Ramos (cell line): ENCODE measurements around the gene VWCE.

Source experiments
- in situ Hi-C: fragments of 300-500 bp; cut with MboI; formaldehyde crosslinking; loops from one replicate; pipeline ENCODE4 v1.14.3; 2022; ENCODE audit warnings: low sequenced_read_pairs; ENCODE audit not compliant: unreplicated experiment

Gene VWCE

GRCh38 chr11:61329871-61330270 lies 34.8 kb upstream of the VWCE start:
- in situ Hi-C loops = no loop called here

GRCh38 chr11:61328351-61328750 lies 33.2 kb upstream of the VWCE start:
- in situ Hi-C loops = no loop called here

GRCh38 chr11:61327669-61328071 lies 32.6 kb upstream of the VWCE start:
- in situ Hi-C loops = no loop called here

GRCh38 chr11:61325649-61326414 lies 30.7 kb upstream of the VWCE start:
- in situ Hi-C loops = no loop called here

GRCh38 chr11:61315260-61315659 lies 20.1 kb upstream of the VWCE start:
- in situ Hi-C loops = no loop called here

- in situ Hi-C loops = no loop called here
These were observed 15.6 kb upstream of the VWCE start for GRCh38 chr11:61310749-61311148.

GRCh38 chr11:61309739-61310138 lies 14.6 kb upstream of the VWCE start:
- in situ Hi-C loops = no loop called here

- in situ Hi-C loops = no loop called here
These were observed 14.0 kb upstream of the VWCE start for GRCh38 chr11:61309141-61309540.

GRCh38 chr11:61307354-61307753 lies 12.2 kb upstream of the VWCE start:
- in situ Hi-C loops = no loop called here

- in situ Hi-C loops = no loop called here
These were observed 11.1 kb upstream of the VWCE start for GRCh38 chr11:61306221-61306620.

- in situ Hi-C loops = no loop called here
These were observed 10.3 kb upstream of the VWCE start for GRCh38 chr11:61305417-61305816.

- in situ Hi-C loops = no loop called here
These were observed 8.6 kb upstream of the VWCE start for GRCh38 chr11:61303725-61304124.

GRCh38 chr11:61302550-61302949 lies 7.4 kb upstream of the VWCE start:
- in situ Hi-C loops = no loop called here

- in situ Hi-C loops = no loop called here
These were observed 3.6 kb upstream of the VWCE start for GRCh38 chr11:61298663-61299244.

- in situ Hi-C loops = no loop called here
These were observed 2.6 kb upstream of the VWCE start for GRCh38 chr11:61297746-61298145.

GRCh38 chr11:61297341-61297740 lies 2.2 kb upstream of the VWCE start:
- in situ Hi-C loops = no loop called here

- in situ Hi-C loops = no loop called here
These were observed 445 bp upstream of the VWCE start for GRCh38 chr11:61295596-61295926.

- in situ Hi-C loops = no loop called here
These were observed 1.0 kb downstream of the VWCE start for GRCh38 chr11:61293867-61294716.

- in situ Hi-C loops = no loop called here
These were observed 2.8 kb downstream of the VWCE start for GRCh38 chr11:61292356-61292755.

- in situ Hi-C loops = no loop called here
These were observed 4.0 kb downstream of the VWCE start for GRCh38 chr11:61290905-61291690.
